ENCODE results near the gene BTBD16. TPM values are rescaled to one million over a fixed set of nuclear protein-coding genes. Genes with fewer than 3 reads are reported as not detected.

The BTBD16 gene
- total and polyA plus RNA-seq, 2 of the 13 experiments (the other 11 are each of a cell fraction or from before 2014, with no cell fraction given) = 5.0 to 11.9 TPM

- no peak for FAIRE-seq
- peak overlapping the region; percentile 97 for H3K4me2 ChIP-seq (ENCODE audit: low read depth, low read length)
- intact Hi-C loops (cut with micrococcal nuclease; ENCODE audit: unreplicated experiment) (loop anchor here (1.0 to 5.0 kb wide), 5 partner anchors 44 to 269 kb away; partner anchors contain the start of gene PLEKHA1), in situ Hi-C loops (cut with HindIII; ENCODE audit: extremely low pct_ligation_motif_present, low pct_unique_long_range_greater_than_20kb) (loop anchor here (5.0 to 10.0 kb wide), 3 partner anchors 44 to 407 kb away; no protein-coding TSS in a partner anchor)
- BruUV-seq (replicated peaks) = no TSS peak
- H3K27me3 ChIP-seq (ENCODE audit: control insufficient read depth in 1 of 2, insufficient read depth in 2 of 2, low read length in 2 of 2) = peaks cover 0 to 32% of the 10 kb centered on the region in 2 experiments; a peak in 2 of 5 replicates
- 15% methylated on average over 3 of the region's 6 CpGs for WGBS (ENCODE audit: low lambda C conversion rate)
- H3K4me3 ChIP-seq (replicated peaks in 1 of 3; ENCODE audit: insufficient read depth in 1 of 3, low read depth in 2 of 3, low read length in 3 of 3) = peak overlapping the region in 2 of 3 experiments; percentile 31 to 64; a peak in 4 of 6 replicates
- DNase-seq (ENCODE audit: low spot score) = no peak
- H3K79me2 ChIP-seq (ENCODE audit: insufficient read depth, low read length) = no peaks in the 10 kb centered on the region
- peak overlapping the region; percentile 53 for H3K9ac ChIP-seq (ENCODE audit: insufficient read depth, low read depth, low read length)
- no peaks in the 10 kb centered on the region for H4K20me1 ChIP-seq (ENCODE audit: insufficient read depth, low read length)
- H3K9me3 ChIP-seq (ENCODE audit: low read length) = no peaks in the 10 kb centered on the region
- peak overlapping the region; percentile 85 for H2AFZ ChIP-seq (ENCODE audit: low read length)
- ATAC-seq = peak; percentile 46
- peaks cover 69% of the 10 kb centered on the region for H3K4me1 ChIP-seq (ENCODE audit: insufficient read depth, low read length)
- H3K27ac ChIP-seq (ENCODE audit: extremely low read length, insufficient read depth, low read length) = no peak overlapping the region
- ChIA-PET CTCF (ENCODE audit: low intra/inter-chr PET ratio, low total read pairs) (interaction anchor here (0.8 to 2.7 kb wide), 8 partner anchors 10 to 267 kb away, joined by 3 to 48 read pairs (median 3); no protein-coding TSS in a partner anchor), POLR2A (interaction anchor here (0.6 to 2.1 kb wide), 10 partner anchors 11 to 267 kb away, joined by 3 to 49 read pairs (median 4); partner anchors contain the start of gene PLEKHA1)
- no peak for TF ChIP-seq GPN1 (CRISPR knock-in tag; IDR thresholded peaks at IDR 0.05; ENCODE audit: borderline replicate concordance)
- no peak for TF ChIP-seq SP5 (CRISPR knock-in tag; IDR thresholded peaks at IDR 0.05; ENCODE audit: borderline replicate concordance, low read depth)
- no peak for TF ChIP-seq GTF3A (CRISPR knock-in tag; conservative IDR thresholded peaks at IDR 0.05)
- no peak for TF ChIP-seq CSRNP1 (CRISPR knock-in tag; IDR thresholded peaks at IDR 0.05)
- TF ChIP-seq PCBP1 (IDR thresholded peaks at IDR 0.05; ENCODE audit: borderline replicate concordance, low read depth, low read length) = no peak
- no peak for TF ChIP-seq GABPA (IDR thresholded peaks at IDR 0.05; ENCODE audit: low read depth, low read length)
- 0 out of 2 replicates have a peak, but pooled peaks have one; percentile 13 for TF ChIP-seq GABPA (CRISPR knock-in tag; IDR thresholded peaks at IDR 0.05; ENCODE audit: low read depth)
- TF ChIP-seq ZNF691 (CRISPR knock-in tag; IDR thresholded peaks at IDR 0.05; ENCODE audit: borderline replicate concordance, low read depth) = no peak
- 0 out of 2 replicates have a peak, but pooled peaks have one; percentile 42 for TF ChIP-seq IRF9 (CRISPR knock-in tag; IDR thresholded peaks at IDR 0.05; ENCODE audit: borderline replicate concordance)
- H3K36me3 ChIP-seq (replicated peaks in 1 of 2; ENCODE audit: control insufficient read depth in 1 of 2, insufficient read depth in 2 of 2, low read length in 2 of 2) = no peaks in the 10 kb centered on the region
These were observed 27.1 kb downstream of the BTBD16 start for GRCh38 chr10:122298206-122298597.

All from HepG2 (cell line).